Tibial nerve (tissue), 3 donors: ENCODE measurements around the gene NMRK2.

Experiments used
- POLR2A ChIP-seq, 2 donors: fragments of 450-650 bp; IDR thresholded peaks; one replicate each; pipeline ENCODE4 v1.6.1; 2017; ENCODE audit warnings: antibody characterized with exemption in 2 of 2, mild to moderate bottlenecking in 2 of 2, moderate library complexity in 2 of 2
- TF ChIP-seq, protein P1 (sequence below), 5 experiments: fragments of 200-600 bp in 3 of 5; fragments of 450-650 bp in 2 of 5; sonication (generic) in 3 of 5; IDR thresholded peaks; one replicate each; pipeline ENCODE4 v1.5.1; 2016 to 2019; ENCODE audit warnings: antibody characterized with exemption in 5 of 5, mild to moderate bottlenecking in 3 of 5, moderate library complexity in 2 of 5

DNA sequence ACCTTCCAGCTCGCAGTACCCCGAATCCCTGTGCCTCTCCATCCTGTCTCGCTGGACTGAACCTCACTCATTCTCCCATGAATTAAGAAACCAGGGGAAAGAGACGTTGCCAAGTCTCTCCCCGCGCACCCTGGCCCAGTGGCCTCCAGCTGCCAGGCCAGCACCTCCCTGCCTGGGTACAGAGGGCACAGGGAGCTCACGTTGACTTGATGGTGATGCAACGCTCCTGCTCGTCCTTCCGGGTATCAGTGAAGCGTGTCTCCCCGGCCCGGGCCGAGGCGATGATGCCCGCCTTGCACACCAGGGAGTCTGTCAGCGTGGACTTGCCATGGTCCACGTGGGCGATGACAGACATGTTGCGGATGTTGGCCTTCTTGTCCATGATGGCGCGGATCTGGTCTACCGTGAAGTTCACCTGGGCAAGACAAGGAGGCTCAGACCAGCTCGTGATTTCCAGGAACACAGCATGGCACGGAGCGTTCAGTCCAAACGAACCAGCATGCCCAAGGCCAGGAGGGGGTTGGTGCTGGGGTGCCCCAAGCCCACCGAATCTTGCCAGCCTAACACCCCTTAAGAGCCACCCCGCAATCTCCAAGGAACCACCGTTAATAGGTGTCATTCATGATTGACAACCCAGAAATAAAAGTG, 51.2 kb downstream of the NMRK2 start:
- TF ChIP-seq, protein P1, sequence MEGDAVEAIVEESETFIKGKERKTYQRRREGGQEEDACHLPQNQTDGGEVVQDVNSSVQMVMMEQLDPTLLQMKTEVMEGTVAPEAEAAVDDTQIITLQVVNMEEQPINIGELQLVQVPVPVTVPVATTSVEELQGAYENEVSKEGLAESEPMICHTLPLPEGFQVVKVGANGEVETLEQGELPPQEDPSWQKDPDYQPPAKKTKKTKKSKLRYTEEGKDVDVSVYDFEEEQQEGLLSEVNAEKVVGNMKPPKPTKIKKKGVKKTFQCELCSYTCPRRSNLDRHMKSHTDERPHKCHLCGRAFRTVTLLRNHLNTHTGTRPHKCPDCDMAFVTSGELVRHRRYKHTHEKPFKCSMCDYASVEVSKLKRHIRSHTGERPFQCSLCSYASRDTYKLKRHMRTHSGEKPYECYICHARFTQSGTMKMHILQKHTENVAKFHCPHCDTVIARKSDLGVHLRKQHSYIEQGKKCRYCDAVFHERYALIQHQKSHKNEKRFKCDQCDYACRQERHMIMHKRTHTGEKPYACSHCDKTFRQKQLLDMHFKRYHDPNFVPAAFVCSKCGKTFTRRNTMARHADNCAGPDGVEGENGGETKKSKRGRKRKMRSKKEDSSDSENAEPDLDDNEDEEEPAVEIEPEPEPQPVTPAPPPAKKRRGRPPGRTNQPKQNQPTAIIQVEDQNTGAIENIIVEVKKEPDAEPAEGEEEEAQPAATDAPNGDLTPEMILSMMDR (IDR thresholded peaks at IDR 0.05): no peak
- no peak for TF ChIP-seq POLR2A (IDR thresholded peaks at IDR 0.05)
